HG02798 (cell line): ENCODE data around the gene PREB.
"Not testable (repeated sequence)": the region's sequence is repeated elsewhere in the genome, so short reads cannot be mapped to it uniquely, and the experiment has no call there.

Source experiments
- ATAC-seq: cut with Tn5 transposase; IDR thresholded peaks from one replicate; pipeline ENCODE4 v1.9.1; 2021; ENCODE audit warnings: mild to moderate bottlenecking; ENCODE audit not compliant: unreplicated experiment, poor library complexity

Gene PREB

DNA sequence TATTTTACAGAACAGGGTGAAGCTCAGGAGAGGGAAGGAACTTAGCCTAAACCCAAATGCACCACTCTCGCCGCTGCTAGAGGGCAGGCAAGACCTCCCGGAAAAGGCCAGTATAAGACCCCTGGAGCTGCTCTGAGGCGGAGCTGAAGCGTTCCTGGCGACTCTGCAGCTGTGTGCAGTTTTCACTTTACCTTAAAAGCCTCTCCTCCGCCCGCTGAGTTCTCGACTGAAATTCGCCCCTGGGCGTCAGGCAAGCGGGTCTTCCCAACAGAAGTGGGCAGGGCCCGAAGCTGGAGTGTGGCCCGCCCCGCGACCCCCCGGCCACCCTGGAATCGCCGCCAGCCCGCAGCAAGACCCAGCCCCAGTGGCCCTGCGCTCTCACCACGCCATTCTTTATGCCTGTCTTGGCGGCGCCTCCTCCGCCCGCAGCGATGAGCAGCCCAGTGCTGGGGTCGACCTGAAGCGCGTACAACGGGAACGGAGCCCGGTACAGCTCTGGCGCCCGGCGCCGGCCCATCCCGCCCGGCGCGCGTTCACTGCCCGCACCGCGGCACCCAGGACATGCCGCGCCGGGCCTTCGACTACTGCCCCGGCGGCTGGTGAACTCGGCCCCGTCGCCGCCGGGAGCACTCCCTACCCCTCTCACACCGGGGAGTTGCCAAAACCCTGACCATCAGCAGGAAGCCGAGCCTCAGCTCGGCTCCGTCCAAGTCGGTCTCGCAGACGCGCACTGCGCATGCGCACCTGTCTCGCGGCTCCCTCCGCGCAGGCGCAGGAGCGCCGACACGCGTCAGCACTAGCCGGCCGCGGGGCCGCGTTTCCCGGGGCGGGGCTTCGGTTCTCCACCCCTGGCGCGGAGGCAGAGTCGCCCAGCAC lies at the start of gene PREB:
Gene PREB, minus strand, starts transcription at position 732 of the 876 bp plus-strand sequence. Its CDS starts 215 bp downstream, at position 517.
- peak; percentile 93 for ATAC-seq

GRCh38 chr2:27184115-27184514 lies 49.7 kb upstream of the PREB start:
- ATAC-seq, result no peak

DNA sequence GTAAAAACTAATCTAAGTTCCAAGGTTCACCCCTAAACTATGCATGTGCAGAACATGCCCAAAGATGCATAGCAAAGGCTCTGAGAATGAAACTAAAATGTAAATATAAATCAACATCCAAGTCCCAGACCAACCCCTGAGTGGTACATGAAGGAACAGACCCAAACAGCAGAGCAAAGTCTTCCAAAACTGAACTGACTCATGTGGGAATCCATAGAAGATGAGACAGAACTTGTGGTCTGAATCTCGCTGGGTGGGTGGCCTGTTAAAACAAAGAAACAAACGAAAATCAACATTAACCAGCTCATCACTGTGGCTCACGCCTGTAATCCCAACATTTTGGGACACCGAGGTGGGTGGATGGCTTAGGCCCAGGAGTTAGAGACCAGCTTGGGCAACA lies 47.9 kb upstream of the PREB start:
- ATAC-seq, result no peak

GRCh38 chr2:27179344-27180000 lies 45.0 kb upstream of the PREB start:
- ATAC-seq, result no peak

DNA sequence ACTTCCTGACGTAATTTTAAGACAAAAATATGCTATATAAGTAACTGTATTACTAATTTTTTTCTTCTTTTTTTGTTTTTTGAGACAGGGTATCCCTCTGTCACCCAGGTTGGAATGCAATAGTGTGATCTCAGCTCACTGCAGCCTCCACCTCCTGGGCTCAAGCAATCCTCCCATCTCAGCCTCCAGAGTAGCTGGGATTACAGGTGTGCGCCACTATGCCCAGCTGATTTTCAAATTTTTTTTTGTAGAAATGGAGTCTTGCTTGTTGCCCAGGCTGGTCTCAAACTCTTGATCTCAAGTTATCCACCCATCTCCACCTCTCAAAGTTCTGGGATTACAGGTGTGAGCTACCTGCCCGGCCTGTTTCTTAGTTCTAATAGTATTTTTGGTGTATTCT lies 44.0 kb upstream of the PREB start:
- ATAC-seq, result no peak

DNA sequence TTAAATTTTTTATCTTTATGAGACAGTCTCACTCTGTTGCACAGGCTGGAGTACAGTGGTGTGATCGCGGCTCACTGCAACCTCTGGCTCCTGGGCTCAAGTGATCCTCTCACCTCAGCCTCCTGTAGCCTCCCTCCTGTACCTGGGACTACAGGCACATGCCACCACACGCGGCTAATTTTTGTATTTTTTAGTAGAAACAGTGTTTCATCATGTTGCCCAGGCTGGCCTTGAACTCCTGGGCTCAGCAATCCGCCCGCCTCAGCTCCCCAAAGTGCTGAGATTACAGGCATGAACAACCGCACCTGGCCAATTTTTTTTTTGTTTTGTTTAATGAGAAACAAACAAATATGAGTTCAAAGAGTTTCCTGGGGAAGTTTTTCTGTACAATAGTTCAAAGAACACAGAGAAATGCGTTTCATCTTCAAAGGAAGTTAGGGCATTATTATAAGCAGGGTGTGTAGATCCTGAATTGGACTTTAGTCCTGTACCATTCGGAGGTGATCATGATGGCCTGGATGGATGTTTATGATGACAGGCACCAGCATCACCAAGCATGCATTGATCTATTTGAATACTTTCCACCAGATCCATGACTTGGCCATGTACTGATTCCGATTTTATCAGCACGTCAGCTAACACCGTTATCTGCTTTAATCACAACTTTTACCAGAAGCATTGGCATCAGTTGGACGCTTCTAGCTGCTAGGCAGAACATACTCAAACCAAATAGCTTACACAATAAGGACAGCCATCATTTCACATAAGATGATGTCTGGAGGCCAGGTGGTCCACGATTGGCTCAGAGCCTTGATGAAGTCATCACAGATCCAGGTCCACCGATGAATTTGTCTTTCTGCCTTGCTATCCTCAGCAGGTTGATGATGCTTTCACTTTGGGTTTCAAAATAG lies 43.3 kb upstream of the PREB start:
- ATAC-seq, result no peak

GRCh38 chr2:27175781-27176180 lies 41.3 kb upstream of the PREB start:
- not testable (repeated sequence) for ATAC-seq

GRCh38 chr2:27175330-27175729 lies 40.9 kb upstream of the PREB start:
- ATAC-seq, result no peak

DNA sequence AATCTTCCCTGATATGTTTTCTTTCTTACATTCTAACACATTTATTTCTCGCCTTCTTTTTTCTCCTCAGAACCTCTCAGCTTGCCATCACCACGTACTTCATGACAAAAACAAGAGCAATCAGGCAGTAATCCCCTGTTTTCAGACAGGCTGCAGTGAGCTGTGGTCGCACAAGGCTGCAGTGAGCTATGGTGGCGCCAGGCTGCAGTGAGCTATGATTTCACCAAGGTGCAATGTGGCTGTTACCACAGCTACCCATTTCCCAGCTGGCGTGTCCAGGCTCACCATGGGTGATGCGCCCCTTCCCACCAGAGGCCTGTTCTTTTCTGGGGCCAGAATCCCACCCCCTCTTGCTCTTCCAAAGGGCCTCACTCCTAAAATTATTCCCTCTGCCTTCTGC lies 40.2 kb upstream of the PREB start:
- no peak for ATAC-seq

- no peak for ATAC-seq
Observed at GRCh38 chr2:27171351-27171848, 37.0 kb upstream of the PREB start.

GRCh38 chr2:27170581-27171337 lies 36.3 kb upstream of the PREB start:
- ATAC-seq, result no peak

DNA sequence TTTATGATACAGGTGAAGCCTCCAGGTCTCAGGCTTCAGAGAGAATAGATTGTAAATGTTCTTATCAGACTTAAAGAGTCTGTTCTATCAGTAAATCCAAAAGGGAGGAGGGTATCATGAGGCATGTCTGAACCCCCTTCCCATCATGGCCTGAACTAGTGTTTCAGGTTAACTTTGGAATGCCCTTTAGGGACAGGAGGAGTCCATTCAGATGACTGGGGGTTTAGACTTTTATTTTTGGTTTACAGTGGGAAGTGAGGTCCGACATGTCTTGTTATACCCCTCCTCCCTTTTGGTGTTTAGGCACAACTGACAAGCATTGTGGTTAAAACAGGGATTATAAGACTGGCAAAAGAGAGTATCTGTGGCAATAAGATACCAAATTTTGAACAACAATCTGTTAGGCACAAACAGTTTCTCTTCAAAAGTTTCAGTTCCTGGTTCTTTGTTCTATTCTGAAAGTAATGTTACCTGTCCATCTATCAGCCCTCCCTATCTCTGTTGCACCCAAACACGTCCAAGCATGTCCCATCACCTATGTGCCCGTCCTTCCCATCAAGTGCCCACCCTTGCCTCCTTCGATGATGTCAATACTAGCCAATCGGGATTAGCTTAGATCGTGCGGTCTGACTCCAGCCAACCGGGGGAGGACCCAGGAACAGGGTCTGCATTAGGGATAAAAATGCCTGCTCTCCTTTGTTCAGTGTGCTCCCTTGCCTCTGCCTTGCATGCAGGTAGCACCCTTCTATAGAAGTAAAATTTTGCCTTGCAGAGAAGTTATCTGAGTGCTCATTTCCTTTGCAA lies 30.7 kb upstream of the PREB start:
- ATAC-seq, result no peak

GRCh38 chr2:27162151-27163121 lies 28.0 kb upstream of the PREB start:
- ATAC-seq, result no peak

DNA sequence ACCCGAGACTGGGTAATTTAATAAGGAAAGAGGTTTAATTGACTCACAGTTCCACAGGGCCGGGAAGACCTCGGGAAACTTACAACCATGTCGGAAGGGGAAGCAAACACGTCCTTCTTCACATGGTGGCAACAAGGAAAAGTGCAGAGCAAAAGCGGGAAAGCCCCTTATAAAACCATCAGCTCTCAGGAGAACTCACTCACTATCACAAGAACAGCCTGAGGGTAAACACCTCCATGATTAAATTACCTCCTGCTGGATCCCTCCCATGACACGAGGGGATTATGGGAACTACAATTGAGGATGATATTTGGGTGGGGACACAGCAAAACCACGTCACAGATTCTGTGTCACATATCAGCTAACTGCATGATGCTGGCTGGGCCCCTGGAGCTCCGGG lies 25.8 kb upstream of the PREB start:
- no peak for ATAC-seq

DNA sequence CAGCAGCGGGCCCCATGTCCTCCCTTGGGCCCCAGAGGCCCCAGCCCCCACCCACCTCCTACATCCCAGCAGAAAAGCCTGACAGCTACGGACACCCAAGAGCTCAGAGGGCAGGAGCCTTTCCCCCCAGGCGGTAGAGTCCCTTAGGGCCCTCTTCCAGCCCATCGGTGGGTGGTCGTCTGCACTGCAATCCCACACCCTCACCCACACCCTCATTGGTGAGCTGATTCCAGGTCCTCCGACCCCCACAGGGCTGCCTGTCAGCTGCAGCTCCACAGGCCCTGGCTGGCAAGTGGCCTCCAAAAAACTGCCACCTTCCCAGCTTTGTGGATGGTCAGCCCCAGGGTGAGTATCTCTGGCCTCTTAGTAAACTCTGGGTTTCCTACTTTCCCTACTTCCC lies 24.8 kb upstream of the PREB start:
- no peak for ATAC-seq

- no peak for ATAC-seq
Observed at GRCh38 chr2:27158468-27158867, 24.0 kb upstream of the PREB start.

DNA sequence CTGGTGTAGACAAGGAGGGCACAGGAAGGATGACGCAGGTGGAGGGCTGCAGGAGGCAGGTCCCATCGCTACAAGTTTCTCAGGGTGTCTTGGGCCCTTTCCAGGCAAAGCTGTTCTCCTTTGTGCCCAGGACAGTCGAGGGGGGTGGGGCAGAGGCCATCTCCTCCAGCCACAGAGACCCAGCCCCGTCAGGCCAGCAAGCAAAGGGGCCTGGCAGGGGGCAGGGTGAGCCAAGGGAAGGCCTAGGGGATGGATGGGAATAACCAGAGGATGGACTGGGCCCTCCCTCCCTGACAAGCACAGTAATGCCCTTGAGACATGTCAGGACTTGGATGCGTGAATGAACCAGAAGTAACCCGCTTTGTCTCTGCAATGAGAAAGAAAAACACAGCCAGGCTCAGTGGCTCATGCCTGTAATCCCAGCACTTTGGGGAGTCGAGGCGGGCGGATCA lies 20.7 kb upstream of the PREB start:
- no peak for ATAC-seq

DNA sequence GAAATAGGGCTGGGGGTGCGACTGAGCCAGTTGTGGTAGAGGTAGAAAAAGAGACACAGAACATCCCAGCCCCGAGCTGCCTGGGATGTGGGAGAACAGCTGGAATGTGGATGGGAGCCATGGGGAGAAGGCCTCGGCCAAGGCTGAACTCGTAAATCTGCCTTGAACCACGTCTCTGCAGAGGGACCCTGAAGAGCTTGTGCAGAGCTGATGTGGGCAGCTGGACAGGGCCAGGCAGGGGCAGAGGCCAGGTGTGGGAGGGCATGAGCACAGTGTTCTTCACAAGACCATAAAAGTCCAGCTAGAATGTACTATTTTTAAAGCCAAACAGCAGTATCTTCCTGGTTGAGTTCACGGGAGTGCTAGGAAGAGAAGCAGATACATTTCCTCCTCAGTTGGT lies 20.1 kb upstream of the PREB start:
- ATAC-seq, result no peak
